T-helper 1 cell treated with Interleukin-12 subunit alpha and Interleukin-12 subunit beta and Interleukin-4 antibody, amounts not matched to agents 30 ng/mL and 1 ng/mL, for 36 hours (primary cell): ENCODE measurements around the gene CDH4. TPM values are rescaled to one million over a fixed set of nuclear protein-coding genes. Genes with fewer than 3 reads are reported as not detected.

Experiments used
- intact Hi-C: fragments of 100-400 bp; cut with micrococcal nuclease; formaldehyde crosslinking; loops from one replicate; pipeline ENCODE4 v1.15.1; 2024
- total RNA-seq: library from RNA; stranded (reverse); gene quantifications from 2 replicates; pipeline ENCODE4 v1.2.3, GENCODE V29; 2022

Gene CDH4
- total RNA-seq, 1 donor from 2014 or later = not detected

DNA sequence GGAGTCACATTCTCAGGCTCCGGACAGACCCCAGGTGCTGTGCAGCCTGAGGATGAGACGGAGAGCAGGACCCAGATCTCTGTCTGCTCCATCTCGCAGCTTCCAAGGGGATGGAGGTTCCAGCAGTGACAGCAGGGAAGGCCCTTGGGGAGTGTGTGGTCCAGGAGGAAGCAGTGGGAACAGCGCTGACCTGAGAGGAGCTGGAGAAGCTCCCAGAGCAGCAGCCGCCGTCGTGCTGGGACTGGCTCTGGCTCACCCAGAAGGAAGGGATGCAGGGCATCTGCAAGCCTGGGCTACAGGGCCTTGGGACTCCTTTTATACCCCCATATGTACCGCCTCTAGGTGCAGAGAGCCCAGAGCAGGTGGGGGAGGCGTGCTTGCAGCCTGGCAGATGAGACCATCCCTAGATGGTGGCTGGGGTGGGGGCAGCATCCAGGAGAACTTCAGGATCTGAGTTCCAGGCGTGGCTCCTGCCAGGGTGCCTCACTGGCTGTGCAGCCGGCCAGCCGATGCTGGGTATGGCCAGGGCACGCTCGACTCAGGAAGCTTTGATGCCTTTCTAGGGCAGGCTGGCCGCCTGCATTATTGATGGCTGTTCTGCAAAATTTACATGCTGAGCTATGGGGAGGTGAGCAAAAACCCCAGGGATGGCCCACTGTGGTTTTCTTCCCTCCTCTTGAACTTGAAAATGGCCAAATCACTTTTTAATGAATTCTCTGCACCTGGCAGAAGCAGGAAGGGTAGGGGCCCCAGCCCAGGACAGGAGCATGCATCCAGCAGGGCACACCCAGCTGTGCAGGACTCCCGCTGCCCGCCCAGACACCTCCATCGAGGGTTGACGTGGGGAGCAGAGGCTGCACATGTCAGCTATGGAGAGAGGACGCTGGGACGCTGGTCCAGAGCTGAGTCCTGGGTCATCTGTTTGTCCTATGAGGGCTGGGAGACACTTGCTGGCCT lies 634.0 kb downstream of the CDH4 start:
- intact Hi-C loops = loop anchor here (2.0 kb wide), 1 partner anchor 1937 kb away; no protein-coding TSS in a partner anchor

DNA sequence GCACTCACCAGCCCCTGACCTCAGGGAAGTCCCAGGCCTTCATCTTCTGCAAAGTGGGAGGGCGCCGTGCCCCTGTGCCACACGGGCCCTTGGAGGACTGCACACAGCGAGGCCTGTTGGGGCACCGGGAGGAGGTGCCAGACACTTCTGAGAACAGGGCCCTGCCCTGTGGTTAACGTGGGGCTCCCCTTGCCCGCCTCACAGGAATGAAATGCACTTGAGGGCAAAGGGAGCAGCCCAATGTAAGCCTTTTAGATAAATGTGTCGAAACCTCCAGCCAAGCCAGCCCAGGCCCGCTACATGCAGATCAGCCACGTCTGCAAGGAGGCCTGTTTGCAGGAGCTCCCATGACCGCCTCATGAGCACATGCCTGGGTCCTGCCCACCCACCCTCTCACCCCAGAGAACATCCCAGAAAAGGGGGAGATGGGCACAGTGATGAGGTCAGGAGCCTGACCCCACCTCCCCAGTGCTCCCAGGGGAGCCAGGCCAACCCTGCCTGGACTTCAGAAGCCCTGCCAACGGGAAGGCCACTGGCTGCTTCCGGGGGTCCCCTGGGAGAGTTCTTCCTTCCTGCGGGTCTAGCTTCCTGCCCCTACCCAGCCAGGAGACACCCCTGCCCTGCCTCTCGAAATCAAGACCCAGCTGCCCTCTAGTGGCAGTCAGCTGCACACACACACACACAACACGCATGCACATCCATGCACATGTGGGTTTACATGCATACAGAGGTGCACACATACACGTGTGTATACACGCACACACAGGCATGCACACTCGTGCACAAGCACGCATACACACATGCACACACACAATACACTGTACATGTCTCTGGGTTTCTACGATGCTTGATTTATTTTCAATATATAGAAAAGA lies 634.9 kb downstream of the CDH4 start:
- intact Hi-C loops = loop anchor here (2.0 kb wide), 1 partner anchor 1938 kb away; no protein-coding TSS in a partner anchor

DNA sequence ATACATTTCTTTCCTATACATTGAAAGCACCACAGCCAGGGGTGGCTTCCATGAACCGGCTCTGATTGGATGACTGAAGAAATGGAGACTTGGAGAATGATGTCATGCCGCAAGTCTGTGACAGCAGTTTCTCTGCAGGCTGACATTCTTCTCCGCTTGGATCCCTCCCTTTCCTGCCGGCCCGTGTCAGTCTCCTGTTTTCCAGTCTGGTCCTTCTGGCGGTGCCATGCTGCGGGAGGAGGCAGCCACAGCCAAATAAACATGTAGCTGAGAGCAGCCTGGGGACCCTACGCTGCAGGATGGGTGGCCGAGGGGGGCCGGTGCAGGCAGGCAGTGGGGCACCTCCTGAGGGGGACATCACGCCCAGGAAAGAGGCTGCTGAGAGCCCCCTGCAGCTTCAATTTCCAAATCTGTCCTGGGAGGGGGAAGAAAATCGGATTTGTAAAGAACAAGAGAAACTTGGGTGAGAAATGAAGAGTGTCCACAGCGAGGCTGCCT lies 635.6 kb downstream of the CDH4 start:
- intact Hi-C loops = loop anchor here (2.0 kb wide), 1 partner anchor 1939 kb away; no protein-coding TSS in a partner anchor

DNA sequence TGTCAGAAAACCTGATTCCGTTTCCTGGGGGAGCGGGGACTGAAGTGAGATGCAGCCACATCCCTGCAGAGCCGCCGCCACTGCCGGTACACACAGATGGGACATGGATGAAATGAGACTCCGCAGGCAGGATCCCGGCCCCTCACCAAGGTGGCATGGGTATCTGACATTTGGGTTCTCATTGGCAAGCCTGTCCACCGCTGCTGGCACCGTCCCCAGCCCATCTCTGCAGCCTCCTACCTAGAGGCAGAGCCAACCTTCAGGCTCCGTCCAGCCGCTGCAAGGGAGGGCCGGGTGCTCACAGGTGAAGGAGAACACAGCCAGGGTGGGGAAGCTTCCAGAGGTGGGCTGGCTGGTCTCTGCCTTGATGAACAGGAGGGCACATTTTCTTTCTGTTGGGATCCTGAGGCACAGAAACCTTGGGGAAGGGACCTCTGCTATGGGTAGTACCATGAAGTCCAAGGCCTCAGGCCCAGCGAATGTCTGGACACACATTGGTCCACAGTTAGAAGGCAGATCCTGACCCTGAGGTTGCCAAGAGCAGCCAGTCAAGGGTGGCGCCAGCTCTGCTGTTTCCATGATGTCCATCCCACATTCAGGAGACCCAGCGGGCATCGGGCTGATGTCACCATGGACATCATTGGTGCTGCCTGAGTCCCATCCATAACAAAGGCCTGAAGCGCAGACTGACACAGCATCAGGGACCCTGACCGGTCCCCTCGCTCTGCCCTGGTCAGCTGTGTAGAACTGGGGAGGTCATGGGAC lies 636.2 kb downstream of the CDH4 start:
- intact Hi-C loops = no loop called here

DNA sequence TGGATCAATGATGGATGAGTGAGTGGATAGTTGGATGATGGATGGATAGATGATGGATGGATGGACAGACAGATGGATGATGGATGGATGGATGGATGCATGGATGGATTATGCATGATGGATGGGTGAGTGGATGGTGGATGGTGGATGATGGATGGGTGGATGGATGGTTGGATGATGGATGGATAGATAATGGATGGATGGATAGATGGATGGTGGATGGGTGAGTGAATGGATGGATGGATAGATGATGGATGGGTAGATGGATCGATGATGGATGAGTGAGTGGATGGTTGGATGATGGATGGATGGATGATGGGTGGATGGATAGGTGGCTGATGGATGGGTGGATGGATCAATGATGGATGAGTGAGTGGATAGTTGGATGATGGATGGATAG lies 637.6 kb downstream of the CDH4 start:
- intact Hi-C loops = loop anchor here (10.0 kb wide), 1 partner anchor 1675 kb away; no protein-coding TSS in a partner anchor

DNA sequence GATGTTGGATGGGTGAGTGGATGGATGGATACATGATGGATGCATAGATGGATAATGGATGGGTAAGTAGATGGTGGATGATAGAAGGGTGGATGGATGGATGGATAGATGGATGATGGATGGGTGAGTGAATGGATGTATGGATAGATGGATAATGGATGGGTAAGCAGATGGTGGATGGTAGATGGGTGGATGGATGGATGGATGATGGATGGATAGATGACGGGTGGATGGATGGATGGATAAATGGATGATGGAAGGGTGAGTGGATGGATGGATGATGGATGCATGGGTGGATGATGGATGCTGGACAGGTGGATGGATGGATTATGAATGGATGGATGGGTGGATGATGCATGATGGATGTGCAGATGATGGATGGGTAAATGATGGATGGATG lies 638.1 kb downstream of the CDH4 start:
- intact Hi-C loops = loop anchor here (10.0 kb wide), 1 partner anchor 1675 kb away; no protein-coding TSS in a partner anchor

DNA sequence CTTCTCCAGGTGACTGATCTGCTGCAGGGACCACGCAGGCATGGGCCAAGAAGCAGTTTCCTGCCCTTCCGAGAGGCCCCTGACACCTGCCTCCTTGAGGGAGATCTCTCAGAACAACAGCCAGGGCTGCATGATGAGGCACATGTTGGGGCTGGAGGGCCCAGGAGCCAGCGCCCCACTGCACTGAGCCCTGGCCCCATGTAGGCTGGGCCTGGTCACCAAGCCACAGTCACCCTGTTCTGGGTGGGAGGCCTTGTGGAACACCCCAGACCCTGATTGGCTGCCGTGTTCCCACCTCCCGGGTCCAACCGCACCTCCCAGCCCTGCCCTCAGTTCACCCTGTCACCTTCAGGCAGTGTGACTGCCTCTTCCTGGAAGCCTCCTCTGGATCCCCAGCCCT lies 639.4 kb downstream of the CDH4 start:
- intact Hi-C loops = loop anchor here (10.0 kb wide), 1 partner anchor 1677 kb away; no protein-coding TSS in a partner anchor

DNA sequence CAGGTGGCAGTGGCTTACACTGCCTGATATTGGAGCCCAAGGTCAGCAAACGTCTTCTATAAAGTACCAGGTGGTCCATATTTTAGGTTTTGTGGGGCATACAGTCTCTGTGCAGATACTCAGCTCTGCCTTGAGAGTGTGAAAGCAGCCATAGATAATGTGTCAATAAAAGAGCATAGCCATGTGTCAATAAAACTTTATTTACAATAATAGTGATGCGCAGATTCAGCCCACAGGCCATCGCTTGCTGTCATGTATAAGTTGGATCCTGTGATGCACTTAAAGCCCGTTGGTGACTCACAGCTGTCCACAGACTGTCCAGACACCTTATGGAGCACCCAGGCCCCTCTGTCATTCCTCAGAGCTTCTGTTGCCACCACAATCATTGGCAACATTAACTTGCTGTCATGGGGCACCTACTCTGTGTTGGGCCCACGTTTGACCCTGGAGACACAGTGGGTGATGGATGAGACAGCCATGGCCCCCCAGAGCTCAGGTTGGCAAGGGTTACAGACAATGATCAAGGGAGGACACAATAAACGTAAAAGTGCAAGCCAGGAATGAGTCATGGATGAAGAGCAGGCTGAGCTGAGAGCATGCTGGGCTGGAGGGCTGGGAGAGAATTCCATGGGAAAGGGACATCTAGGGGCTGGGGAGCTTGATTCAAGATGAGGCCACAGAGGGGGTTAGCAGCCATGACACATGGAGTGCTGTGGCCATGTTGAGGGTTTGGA lies 640.0 kb downstream of the CDH4 start:
- intact Hi-C loops = loop anchor here (10.0 kb wide), 1 partner anchor 1677 kb away; no protein-coding TSS in a partner anchor

DNA sequence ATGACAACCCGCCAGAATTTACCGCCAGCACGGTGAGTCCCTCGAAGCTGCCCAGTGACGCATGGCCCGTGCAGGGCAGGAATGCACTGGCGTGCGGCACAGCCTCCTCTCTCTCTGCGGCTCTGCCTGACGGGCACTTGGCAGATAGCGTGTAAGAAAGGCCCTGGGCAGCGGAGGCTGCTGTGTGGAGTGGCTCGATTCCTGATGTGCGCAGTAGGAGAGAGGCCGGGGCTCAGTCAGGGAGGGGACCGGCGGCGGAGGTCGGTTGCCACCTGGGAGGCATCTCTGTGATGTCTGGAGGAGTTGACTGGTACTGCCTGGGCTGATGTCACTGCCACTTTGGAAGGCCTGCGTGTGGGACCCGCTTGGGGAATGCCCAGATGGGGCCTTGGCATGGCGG lies 643.0 kb downstream of the CDH4 start:
- intact Hi-C loops = loop anchor here (10.0 kb wide), 1 partner anchor 1680 kb away; no protein-coding TSS in a partner anchor

DNA sequence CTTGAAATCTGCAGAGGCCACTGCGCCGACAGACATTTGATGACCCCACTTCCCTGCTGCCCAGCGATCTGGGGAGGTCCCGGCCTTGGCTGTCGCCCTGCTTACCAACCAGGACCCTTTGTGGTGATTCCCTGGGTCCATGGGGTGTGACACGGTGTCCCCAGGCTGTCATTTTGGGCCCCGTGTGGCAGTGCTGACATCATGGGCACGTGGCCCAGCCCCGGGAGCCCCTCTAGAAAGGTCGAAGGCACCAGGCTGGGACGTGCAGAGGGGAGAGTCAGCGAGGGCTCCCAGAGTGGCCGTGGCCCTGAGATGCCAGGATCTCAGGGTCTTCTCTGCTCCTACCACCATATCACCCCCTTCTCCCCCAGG lies 643.6 kb downstream of the CDH4 start:
- intact Hi-C loops = loop anchor here (10.0 kb wide), 1 partner anchor 1681 kb away; no protein-coding TSS in a partner anchor

DNA sequence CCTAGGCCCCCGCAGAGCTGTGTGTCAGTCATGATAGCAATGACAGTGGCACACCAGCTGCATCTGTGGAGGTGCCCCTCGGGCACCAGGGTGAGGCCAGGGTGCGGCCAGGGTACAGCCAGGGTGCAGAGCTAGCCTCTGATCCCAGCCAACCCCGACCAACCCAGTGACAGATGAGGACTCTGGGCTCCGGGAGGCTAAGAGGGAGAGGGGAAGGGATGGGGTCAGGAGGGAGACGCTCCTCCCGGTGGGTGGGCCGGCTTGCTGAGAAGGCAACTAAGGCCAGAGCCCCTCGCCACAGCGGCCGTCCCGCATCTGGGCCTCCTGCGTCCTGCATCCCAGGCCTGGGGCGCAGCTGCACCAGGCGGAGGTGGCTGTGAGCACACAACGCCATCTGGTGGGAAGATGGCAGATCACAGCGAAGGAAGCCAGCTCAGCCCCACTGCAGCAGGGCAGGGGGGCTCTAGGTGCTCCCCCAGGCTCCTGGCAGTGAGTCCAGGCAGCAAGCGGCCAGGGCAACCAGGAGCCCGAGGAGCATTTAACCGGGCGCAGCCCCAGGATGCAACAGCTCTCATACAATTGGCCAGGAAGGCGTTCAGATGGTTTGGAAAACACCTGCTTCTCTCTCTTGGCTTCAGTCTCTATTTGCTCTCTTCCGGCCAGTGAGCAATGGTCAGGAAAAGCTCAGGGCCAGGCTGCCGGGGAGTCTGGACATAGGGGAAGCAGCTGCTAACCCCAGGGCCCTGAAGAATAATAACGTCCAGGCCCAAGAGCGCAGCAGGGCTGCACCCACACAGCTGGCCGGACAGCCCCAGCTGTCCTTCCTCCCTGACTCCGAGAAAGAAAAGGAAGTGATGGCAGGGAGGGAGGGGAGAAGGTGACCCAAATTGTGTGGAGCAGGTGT lies 644.2 kb downstream of the CDH4 start:
- intact Hi-C loops = loop anchor here (10.0 kb wide), 1 partner anchor 1682 kb away; no protein-coding TSS in a partner anchor

DNA sequence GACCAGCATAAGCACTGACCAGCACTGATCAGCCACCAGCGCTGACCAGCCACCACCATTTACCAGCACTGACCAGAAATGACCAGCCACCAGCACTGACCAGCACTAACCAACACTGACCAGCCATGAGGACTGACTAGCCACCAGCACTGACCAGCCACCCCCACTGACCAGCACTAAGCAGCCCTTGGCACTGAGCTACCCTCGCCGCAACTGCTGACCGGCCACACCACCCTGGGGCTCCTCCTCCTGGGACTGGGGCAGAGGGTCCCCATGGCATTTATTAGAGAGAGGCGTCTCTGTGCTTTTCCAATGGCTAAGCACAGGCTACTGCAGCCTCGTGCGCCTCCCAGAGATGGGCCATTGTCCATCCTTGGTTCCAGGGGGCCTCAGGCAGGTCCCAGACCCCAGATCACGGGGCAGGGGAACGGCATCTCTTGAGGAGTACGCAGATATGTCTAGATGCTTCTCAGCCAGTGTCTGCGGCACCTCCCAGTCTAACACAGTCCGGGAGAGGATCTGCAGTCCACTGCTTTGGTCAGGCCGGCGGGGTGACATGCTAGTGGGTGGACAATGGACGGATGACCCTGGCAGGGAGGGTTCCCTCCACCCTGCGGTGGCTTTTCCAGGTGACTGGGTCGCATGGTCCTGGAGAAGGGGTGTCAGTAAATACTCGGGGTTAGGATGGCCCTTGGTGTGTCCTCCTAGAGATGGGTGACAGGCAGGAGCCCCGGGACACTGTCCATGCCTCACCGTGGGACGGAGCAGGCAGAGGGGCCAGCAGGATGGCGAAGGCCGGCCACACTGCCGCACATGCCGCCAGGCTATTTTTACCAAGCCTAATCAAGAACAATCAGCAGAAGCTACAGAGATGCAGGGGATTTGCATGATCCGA lies 645.6 kb downstream of the CDH4 start:
- intact Hi-C loops = loop anchor here (10.0 kb wide), 1 partner anchor 1683 kb away; no protein-coding TSS in a partner anchor

DNA sequence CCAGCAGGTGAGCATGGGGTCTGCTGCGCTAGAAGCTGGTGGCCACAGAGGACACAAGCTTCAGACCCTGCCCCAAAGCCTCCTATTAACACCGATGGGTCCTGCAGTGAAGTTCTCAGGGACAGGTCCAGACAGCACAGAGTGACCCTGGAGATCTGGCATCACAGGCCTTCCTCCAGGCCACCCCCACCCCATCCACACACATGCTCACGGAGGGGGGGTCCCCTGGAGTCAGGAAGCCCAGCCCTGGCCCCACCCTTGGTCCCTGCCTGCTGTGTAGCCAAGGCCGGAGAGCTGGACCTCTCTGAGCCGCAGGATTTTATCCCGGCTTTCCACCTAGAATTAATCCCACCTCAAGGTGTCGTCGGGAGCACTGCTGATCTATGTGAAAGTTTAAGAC lies 646.3 kb downstream of the CDH4 start:
- intact Hi-C loops = loop anchor here (10.0 kb wide), 1 partner anchor 1684 kb away; no protein-coding TSS in a partner anchor

DNA sequence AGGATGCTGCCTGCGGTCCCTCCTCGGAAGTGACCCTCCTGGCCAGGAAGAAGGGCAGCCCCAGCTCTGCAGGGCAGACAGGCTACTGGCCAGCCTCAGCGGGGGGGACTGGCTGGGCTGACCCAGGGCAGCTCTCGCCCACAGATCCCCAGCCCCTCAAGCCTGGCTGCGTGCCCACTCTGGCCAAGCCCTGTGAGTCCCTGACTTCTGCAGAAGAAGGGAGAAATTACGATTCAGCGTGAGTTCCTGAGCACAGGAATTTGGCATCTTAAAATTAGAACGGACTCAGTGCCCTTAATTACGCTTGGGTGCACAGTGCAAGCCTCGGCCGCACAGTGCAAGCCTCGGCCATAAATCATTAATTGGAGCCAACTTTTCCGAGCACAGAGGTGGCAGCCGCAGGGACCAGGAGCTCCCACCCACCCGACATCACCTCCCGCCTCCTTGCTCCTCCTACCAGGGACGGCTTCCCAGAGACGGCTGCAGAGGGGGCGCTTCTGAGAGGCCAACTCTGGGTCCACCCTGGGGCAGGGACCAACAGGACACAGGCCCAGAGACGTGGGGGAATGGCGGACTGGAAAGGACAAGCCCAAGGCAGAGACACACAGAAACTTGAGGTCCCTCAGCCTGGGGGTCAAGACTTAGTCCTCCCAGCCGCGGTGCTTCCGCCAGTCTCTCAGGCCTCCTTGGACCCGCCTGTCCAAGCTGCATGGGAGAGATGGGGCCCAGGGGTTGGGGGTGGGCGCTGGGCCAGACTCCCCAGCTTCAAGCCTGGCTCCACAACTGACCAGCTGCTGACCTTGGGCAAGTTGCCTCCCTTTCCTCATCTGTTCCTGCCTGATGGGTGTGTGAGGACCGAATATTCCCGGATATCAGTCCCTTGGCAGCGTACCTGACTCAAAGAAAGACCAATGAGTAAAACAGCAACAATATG lies 648.2 kb downstream of the CDH4 start:
- intact Hi-C loops = no loop called here

DNA sequence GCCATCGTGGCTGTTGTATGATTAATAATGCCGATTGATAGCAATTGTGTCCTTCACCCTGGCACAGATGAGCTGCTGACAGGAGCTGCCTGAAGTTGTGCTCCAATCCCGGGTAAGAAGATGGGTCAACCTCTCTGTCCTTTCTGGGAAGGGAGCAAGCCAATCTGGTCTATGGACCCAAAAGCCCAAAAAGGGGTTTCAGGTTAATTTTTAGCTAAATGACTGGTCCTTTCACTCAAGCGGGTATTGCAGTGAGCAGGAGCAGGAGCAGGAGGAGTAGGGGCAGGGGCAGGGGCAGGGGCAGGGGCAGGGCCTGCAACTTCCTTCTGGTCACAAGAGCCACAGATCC lies 648.9 kb downstream of the CDH4 start:
- intact Hi-C loops = no loop called here

DNA sequence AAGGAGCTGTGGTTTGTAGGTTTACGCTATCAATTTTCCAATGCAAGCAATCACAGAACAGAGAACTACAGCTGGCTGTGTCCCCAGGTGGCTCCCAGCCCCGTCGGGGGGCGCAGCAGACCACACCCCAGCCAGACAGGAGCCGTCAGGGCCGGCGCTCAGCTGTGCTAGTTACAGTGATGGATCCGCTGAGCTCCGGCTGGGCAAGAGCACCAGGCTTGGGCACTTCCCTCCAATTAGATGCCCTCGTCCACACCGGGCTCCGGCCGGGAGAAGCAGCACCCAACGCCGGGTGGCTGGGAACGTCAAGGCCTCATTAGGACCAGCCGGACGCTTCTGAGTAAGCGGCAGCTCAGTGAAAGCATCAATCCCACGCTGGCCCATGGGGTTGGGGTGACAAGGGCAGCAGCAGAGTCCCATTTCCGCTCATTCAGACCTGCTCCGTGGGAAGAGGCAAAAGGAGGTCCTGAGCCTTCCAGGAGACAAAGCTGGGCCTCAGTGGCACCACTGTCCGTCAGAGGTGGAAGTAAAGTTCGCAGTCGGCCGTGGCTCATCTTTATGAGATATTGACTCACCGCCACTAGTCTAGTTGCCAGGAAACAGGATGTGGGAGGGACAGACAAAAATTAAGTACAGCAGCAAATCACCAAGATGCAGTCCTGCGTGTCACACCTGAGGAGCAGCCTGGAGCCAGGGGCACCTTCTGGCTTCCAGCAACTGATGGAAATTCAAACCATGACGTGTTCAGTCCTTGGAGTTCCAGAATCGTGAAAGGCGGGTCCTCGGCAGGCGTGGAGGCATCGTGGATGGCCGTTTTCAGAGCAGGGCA lies 649.5 kb downstream of the CDH4 start:
- intact Hi-C loops = no loop called here
